ENCODE results near the gene JOSD1. TPM values are rescaled to one million over a fixed set of nuclear protein-coding genes. Genes with fewer than 3 reads are reported as not detected.

The JOSD1 gene
- total and polyA plus RNA-seq, 2 of the 4 experiments (the other 2 are of a cell fraction), result 30.2 to 35.8 TPM

DNA sequence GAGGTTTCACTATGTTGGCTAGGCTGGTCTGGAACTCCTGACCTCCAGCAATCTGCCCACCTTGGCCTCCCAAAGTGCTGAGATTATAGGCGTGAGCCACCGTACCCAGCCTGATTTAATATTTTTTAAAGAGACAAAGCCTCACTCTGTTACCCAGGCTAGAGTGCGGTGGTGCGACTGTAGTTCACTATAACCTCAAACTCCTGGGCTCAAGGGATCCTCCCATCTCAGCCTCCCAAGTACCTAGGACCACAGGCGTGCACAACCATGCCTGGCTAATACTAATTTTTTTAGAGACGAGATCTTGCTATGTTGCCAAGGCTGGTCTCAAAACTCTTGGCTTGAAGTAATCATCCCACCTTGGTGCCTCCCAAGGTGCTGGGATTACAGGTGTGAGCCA is 18.5 kb upstream of the JOSD1 start:
- BruUV-seq (replicated peaks), result no TSS peak
- Histone ChIP-seq H3K4ac (ENCODE audit: low read depth, low read length) (no peak overlapping the region), H3K4me2 (ENCODE audit: low read depth, low read length) (no peak overlapping the region), H4K20me1 (ENCODE audit: insufficient read depth, low read length) (peaks cover 41% of the 10 kb centered on the region), H2BK20ac (ENCODE audit: low read depth, low read length) (no peak overlapping the region), H3K14ac (replicated peaks; ENCODE audit: low read depth, low read length) (no peak overlapping the region), H3K4me1 (ENCODE audit: control insufficient read depth, insufficient read depth, low read length) (peaks cover 4% of the 10 kb centered on the region), H3K56ac (ENCODE audit: extremely low read depth, insufficient read depth, low read length) (no peak overlapping the region), H3K9ac (ENCODE audit: low read depth, low read length) (no peak overlapping the region), H3K9me3 (ENCODE audit: control insufficient read depth, insufficient read depth, low read length) (no peaks in the 10 kb centered on the region), H2AFZ (replicated peaks; ENCODE audit: low read length, poor library complexity) (no peak overlapping the region), H4K8ac (ENCODE audit: low read depth in 2 of 2, low read length in 2 of 2) (no peak overlapping the region), H2BK120ac (ENCODE audit: low read depth, low read length) (no peak overlapping the region), H3K23ac (ENCODE audit: low read depth, low read length) (no peak overlapping the region), H3K79me1 (ENCODE audit: low read depth in 1 of 2, low read length in 2 of 2) (peaks cover 37 to 74% of the 10 kb centered on the region in 2 experiments), H3K4me3 (ENCODE audit: insufficient read depth, low read depth, low read length) (no peak overlapping the region), H3K36me3 (ENCODE audit: control insufficient read depth, insufficient read depth, low read length) (peaks cover 39% of the 10 kb centered on the region), H2BK15ac (ENCODE audit: low read depth, low read length) (no peak overlapping the region), H3K27ac (ENCODE audit: insufficient read depth, low read length) (peak overlapping the region; percentile 19; the same call in 1 of the 2 replicates), H4K91ac (ENCODE audit: insufficient read depth, low read depth, low read length) (no peak overlapping the region), H4K5ac (ENCODE audit: low read depth, low read length) (no peak overlapping the region), H3K9me1 (ENCODE audit: insufficient read depth, low read length) (peaks cover 28% of the 10 kb centered on the region), H3K27me3 (ENCODE audit: control insufficient read depth, insufficient read depth, low read length) (no peaks in the 10 kb centered on the region), H2AK5ac (ENCODE audit: low read depth, low read length) (0 out of 2 replicates have a peak overlapping the region, but pooled peaks have one; percentile 3), H2AK9ac (replicated peaks; ENCODE audit: low read depth, low read length, poor library complexity) (no peak overlapping the region), H2BK5ac (ENCODE audit: low read depth, low read length, poor library complexity, severe bottlenecking) (no peak overlapping the region), H3K18ac (ENCODE audit: low read depth, low read length) (no peak overlapping the region)
- 89% methylated on average over 3 of the region's 6 CpGs; no CpG with 5 or more reads in 1 of the 2 experiments for WGBS, 2 experiments (ENCODE audit: extremely low coverage in 2 of 2, insufficient read length in 1 of 2)
- ChIA-PET CTCF (interaction anchor here (1.1 kb wide), 1 partner anchor 38 kb away, joined by 4 read pairs; the partner anchor contains the start of gene TOMM22), POLR2A (ENCODE audit: unreplicated experiment) (no interaction called here)
- intact Hi-C loops (cut with micrococcal nuclease), result no loop called here
- no peak for ATAC-seq (ENCODE audit: low read depth)
- dilution Hi-C loops (cut with HindIII; ENCODE audit: low sequenced_read_pairs, unreplicated experiment), result no loop called here
- no peak for TF ChIP-seq CHD1 (IDR thresholded peaks at IDR 0.05; ENCODE audit: low read depth, low read length)
- in situ Hi-C loops (cut with MboI; ENCODE audit: low sequenced_read_pairs), result no loop called here
- DNase-seq, result no peak

All from IMR-90 (cell line).